Lung (tissue), 16 donors: Measurements from ENCODE around the gene FCRL3. TPM values are rescaled to one million over a fixed set of nuclear protein-coding genes. Genes with fewer than 3 reads are reported as not detected.
"Not testable (repeated sequence)": the region's sequence is repeated elsewhere in the genome, so short reads cannot be mapped to it uniquely, and the experiment has no call there.

Experiments used
- ATAC-seq: fragments of 200-7000 bp; cut with Tn5 transposase; one replicate; pipeline ENCODE4 v1.9.1; 2020; ENCODE audit warnings: moderate number of reproducible peaks; ENCODE audit not compliant: insufficient read depth, low FRiP score
- DNase-seq, 3 donors: peaks; one replicate each; pipeline ENCODE4 v3.0.0-alpha.2; 2013 to 2017
- H3K27ac ChIP-seq, 2 donors: one replicate each; pipeline ENCODE4 v1.5.1; 2013; ENCODE audit warnings: mild to moderate bottlenecking in 2 of 2, moderate library complexity in 2 of 2, control low read depth in 1 of 2, inconsistent platforms in 1 of 2, low read depth in 1 of 2, low read length in 1 of 2
- H3K27me3 ChIP-seq, 3 donors: one replicate each; pipeline ENCODE4 v1.5.1; 2013; ENCODE audit warnings: low read length in 2 of 3; ENCODE audit not compliant: control insufficient read depth in 3 of 3, insufficient read depth in 3 of 3
- H3K36me3 ChIP-seq, 4 donors: one replicate each; pipeline ENCODE4 v1.5.1; 2013; ENCODE audit warnings: low read length in 4 of 4, mild to moderate bottlenecking in 1 of 4, moderate library complexity in 1 of 4; ENCODE audit not compliant: control insufficient read depth in 4 of 4, insufficient read depth in 4 of 4
- H3K4me1 ChIP-seq, 5 donors: one replicate each; pipeline ENCODE4 v1.5.1; 2013; ENCODE audit warnings: low read length in 5 of 5, mild to moderate bottlenecking in 2 of 5, moderate library complexity in 1 of 5; ENCODE audit not compliant: control insufficient read depth in 5 of 5, insufficient read depth in 5 of 5
- H3K4me3 ChIP-seq: one replicate; pipeline ENCODE4 v1.5.1; 2013; ENCODE audit warnings: mild to moderate bottlenecking, control low read depth, moderate library complexity
- H3K9ac ChIP-seq, 2 donors: one replicate each; pipeline ENCODE4 v1.5.1; 2013; ENCODE audit warnings: low read length in 2 of 2, control low read depth in 1 of 2; ENCODE audit not compliant: insufficient read depth in 1 of 2
- H3K9me3 ChIP-seq, 4 donors: one replicate each; pipeline ENCODE4 v1.5.1; 2013; ENCODE audit warnings: low read length in 3 of 4, mild to moderate bottlenecking in 1 of 4, moderate library complexity in 1 of 4; ENCODE audit not compliant: control insufficient read depth in 4 of 4, insufficient read depth in 3 of 4
- WGBS, 2 donors: extraction: QIAGEN DNeasy Blood & Tissue Kit; methylation state at CpG; one replicate each; pipeline ENCODE4 v1.1.7; 2013; 5-methylcytosine and 5-hydroxymethylcytosine counted together
- long read RNA-seq, 5 donors: transcript quantifications; one replicate each; lab custom pipeline, GENCODE V29; 2026
- polyA plus RNA-seq, 2 donors: library from polyadenylated mRNA; stranded (reverse); fragments of 200-250 nt; gene quantifications; one replicate each; pipeline ENCODE4 v1.2.1, GENCODE V29; 2013
- total RNA-seq, 2 donors: library from RNA; depleted of rRNA in 1 of 2; stranded (reverse); fragments of >200 nt in 1 of 2; gene quantifications; one replicate each; pipeline ENCODE4 v1.2.1, GENCODE V29; 2014 to 2021
- TF ChIP-seq, protein P1 (sequence below): IDR thresholded peaks from 2 replicates; pipeline ENCODE4 v1.5.1; 2012; ENCODE audit warnings: mild to moderate bottlenecking; ENCODE audit errors: control extremely low read depth, extremely low read depth
- donor health status: control.
- donor health status: control.
- donor health status: Bipolar disorder and iron deficiency.
- donor health status: healthy.
- donor health status: DM: yes; HTN: yes; CAD: no.

Gene FCRL3
- total RNA-seq: 1 to 10 TPM in 1 of 2 donors, under 1 TPM in 1; 0.61 to 1.5 TPM
- under 1 TPM; 0.30 to 0.84 TPM for polyA plus RNA-seq
- long read RNA-seq, donor 1: 0 reads
- long read RNA-seq, donor 2: 0 reads
- long read RNA-seq, donor 3: 0 reads
- long read RNA-seq, donor 4: 0 reads
- long read RNA-seq, donor 5: 0 reads

- no peak for ATAC-seq
- H3K4me1 ChIP-seq: no peaks in the 10 kb centered on the region
- no peaks in the 10 kb centered on the region for H3K36me3 ChIP-seq
- no peak within 1 kb of the TSS for H3K9ac ChIP-seq
- no peaks in the 10 kb centered on the region for H3K27me3 ChIP-seq
- H3K9me3 ChIP-seq: no peaks in the 10 kb centered on the region
- no peak within 1 kb of the TSS for H3K27ac ChIP-seq
- DNase-seq: no peak
- TF ChIP-seq, protein P1, sequence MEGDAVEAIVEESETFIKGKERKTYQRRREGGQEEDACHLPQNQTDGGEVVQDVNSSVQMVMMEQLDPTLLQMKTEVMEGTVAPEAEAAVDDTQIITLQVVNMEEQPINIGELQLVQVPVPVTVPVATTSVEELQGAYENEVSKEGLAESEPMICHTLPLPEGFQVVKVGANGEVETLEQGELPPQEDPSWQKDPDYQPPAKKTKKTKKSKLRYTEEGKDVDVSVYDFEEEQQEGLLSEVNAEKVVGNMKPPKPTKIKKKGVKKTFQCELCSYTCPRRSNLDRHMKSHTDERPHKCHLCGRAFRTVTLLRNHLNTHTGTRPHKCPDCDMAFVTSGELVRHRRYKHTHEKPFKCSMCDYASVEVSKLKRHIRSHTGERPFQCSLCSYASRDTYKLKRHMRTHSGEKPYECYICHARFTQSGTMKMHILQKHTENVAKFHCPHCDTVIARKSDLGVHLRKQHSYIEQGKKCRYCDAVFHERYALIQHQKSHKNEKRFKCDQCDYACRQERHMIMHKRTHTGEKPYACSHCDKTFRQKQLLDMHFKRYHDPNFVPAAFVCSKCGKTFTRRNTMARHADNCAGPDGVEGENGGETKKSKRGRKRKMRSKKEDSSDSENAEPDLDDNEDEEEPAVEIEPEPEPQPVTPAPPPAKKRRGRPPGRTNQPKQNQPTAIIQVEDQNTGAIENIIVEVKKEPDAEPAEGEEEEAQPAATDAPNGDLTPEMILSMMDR: no peak
- 79 to 89% methylated on average over 4 of the region's 4 CpGs for WGBS, 2 donors
- no peak within 1 kb of the TSS for H3K4me3 ChIP-seq
These were observed at the start of gene FCRL3 for GRCh38 chr1:157700732-157701131. Gene FCRL3 (minus strand): TSS chr1:157700769. CDS start chr1:157700489, 280 bp downstream.

- H3K27me3 ChIP-seq: peaks cover 0 to 2% (median 0%) of the 10 kb centered on the region in 3 donors
- H3K36me3 ChIP-seq: no peaks in the 10 kb centered on the region
- no peaks in the 10 kb centered on the region for H3K4me1 ChIP-seq
- peaks cover 0 to 3% (median 0%) of the 10 kb centered on the region in 4 donors for H3K9me3 ChIP-seq
- TF ChIP-seq, protein P1: no peak
- no peak overlapping the region for H3K4me3 ChIP-seq
- no peak overlapping the region for H3K9ac ChIP-seq
- no peak for DNase-seq
- WGBS, 2 donors: 93 to 94% methylated on average over 3 of the region's 3 CpGs
- no peak for ATAC-seq
- no peak overlapping the region for H3K27ac ChIP-seq
These were observed 47.8 kb upstream of the FCRL3 start for GRCh38 chr1:157748262-157748817.

GRCh38 chr1:157739229-157739901, 38.8 kb upstream of the FCRL3 start:
- no peak overlapping the region for H3K9ac ChIP-seq
- WGBS, 2 donors: 59 to 85% methylated on average over 5 of the region's 5 CpGs
- H3K4me3 ChIP-seq: no peak overlapping the region
- peaks cover 0 to 3% (median 0%) of the 10 kb centered on the region in 4 donors for H3K9me3 ChIP-seq
- H3K27me3 ChIP-seq: no peaks in the 10 kb centered on the region
- no peak for ATAC-seq
- H3K36me3 ChIP-seq: no peaks in the 10 kb centered on the region
- no peak overlapping the region for H3K27ac ChIP-seq
- DNase-seq: no peak
- H3K4me1 ChIP-seq: no peaks in the 10 kb centered on the region
- TF ChIP-seq, protein P1: no peak

GRCh38 chr1:157735991-157736390, 35.4 kb upstream of the FCRL3 start:
- H3K9ac ChIP-seq, H3K27me3 ChIP-seq, ATAC-seq, H3K4me1 ChIP-seq, DNase-seq, H3K27ac ChIP-seq, H3K36me3 ChIP-seq, H3K4me3 ChIP-seq, H3K9me3 ChIP-seq: not testable (repeated sequence)
- WGBS, 2 donors: 81 to 85% methylated on average over 5 of the region's 5 CpGs
